ENCODE results near the gene KCNIP2.

Gene KCNIP2

DNA sequence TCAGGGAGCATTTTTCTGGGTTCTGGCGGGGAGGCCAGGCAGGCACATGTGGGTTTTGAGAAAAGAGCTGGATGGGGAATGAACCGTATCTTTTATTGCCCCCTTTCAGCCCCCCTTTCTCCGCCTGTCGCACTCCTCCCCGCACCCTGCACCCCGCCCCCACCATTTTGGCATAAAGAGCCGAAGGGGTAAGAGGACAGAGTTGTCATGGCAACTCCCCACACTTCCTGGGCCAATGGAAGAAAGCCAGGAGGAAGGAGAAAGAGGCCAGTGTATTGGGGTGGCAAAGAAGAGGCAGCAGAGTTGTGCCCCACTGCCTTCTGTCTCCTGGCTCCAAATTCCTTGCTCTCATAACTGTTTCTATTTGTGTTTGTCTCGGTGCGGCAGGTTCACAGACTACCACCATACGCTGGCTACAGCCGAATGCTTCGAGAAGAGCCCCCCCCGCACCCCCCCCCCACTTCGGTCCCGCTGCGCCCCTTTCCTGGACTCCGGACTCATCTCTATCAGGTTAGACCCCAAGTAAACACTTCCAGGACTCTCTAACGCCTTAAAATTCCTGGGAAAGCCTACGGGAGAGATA lies 3.4 kb downstream of the KCNIP2 start:
- no peak for TF ChIP-seq CTCF (conservative IDR thresholded peaks at IDR 0.05; ENCODE audit: low read depth, low read length)
- Histone ChIP-seq H3K36me3 (ENCODE audit: insufficient read depth) (no peaks in the 10 kb centered on the region), H2AFZ (ENCODE audit: low read depth) (peak overlapping the region; percentile 57; the same call in 1 of the 2 replicates), H3K79me2 (ENCODE audit: insufficient read depth, low read depth) (no peaks in the 10 kb centered on the region), H3K4me3 (IDR thresholded peaks at IDR 0.05; ENCODE audit: insufficient read depth, low read depth, low read length) (no peak overlapping the region), H3K4me1 (ENCODE audit: low read depth, poor library complexity, severe bottlenecking) (peaks cover 3% of the 10 kb centered on the region), H3K27me3 (ENCODE audit: insufficient read depth, low read depth) (no peaks in the 10 kb centered on the region), H3K9ac (peak overlapping the region; percentile 47; the same call in 1 of the 2 replicates), H4K20me1 (ENCODE audit: insufficient read depth) (no peaks in the 10 kb centered on the region), H3K4me2 (peak overlapping the region; percentile 66), H3K27ac (no peak overlapping the region)

- Histone ChIP-seq H3K4me1 (ENCODE audit: low read depth, poor library complexity, severe bottlenecking) (peaks cover 3% of the 10 kb centered on the region), H2AFZ (ENCODE audit: low read depth) (peak overlapping the region; percentile 57; the same call in 1 of the 2 replicates), H3K4me3 (IDR thresholded peaks at IDR 0.05; ENCODE audit: insufficient read depth, low read depth, low read length) (no peak overlapping the region), H3K27ac (no peak overlapping the region), H4K20me1 (ENCODE audit: insufficient read depth) (no peaks in the 10 kb centered on the region), H3K36me3 (ENCODE audit: insufficient read depth) (no peaks in the 10 kb centered on the region), H3K9ac (peak overlapping the region; percentile 47; the same call in 1 of the 2 replicates), H3K27me3 (ENCODE audit: insufficient read depth, low read depth) (no peaks in the 10 kb centered on the region), H3K79me2 (ENCODE audit: insufficient read depth, low read depth) (no peaks in the 10 kb centered on the region), H3K4me2 (peak overlapping the region; percentile 49; the same call in 1 of the 2 replicates)
- no peak for TF ChIP-seq CTCF (conservative IDR thresholded peaks at IDR 0.05; ENCODE audit: low read depth, low read length)
Measured at GRCh38 chr10:101839416-101840063, 4.1 kb downstream of the KCNIP2 start.

DNA sequence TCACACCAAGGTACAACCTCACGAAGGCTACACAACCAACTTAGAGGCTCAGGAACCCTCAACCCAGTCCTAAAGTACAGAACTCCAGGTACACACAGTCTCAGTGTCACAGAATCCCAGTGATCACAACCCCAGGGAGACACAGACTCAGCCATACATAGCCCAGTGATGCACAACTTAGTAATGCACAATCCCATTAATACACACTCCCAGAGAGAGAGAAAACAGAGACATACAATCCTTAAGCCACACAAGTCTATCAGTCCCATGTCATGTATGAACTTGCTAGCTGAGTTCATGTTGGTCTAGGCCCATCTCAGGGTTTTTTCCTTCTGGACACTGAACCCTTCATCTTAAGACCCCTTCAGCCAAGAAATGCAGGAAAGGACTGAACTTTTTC lies 4.6 kb downstream of the KCNIP2 start:
- Histone ChIP-seq H2AFZ (ENCODE audit: low read depth) (no peak overlapping the region), H3K36me3 (ENCODE audit: insufficient read depth) (no peaks in the 10 kb centered on the region), H3K4me1 (ENCODE audit: low read depth, poor library complexity, severe bottlenecking) (peaks cover 3% of the 10 kb centered on the region), H3K27ac (no peak overlapping the region), H4K20me1 (ENCODE audit: insufficient read depth) (no peaks in the 10 kb centered on the region), H3K4me2 (no peak overlapping the region), H3K4me3 (IDR thresholded peaks at IDR 0.05; ENCODE audit: insufficient read depth, low read depth, low read length) (no peak overlapping the region), H3K27me3 (ENCODE audit: insufficient read depth, low read depth) (no peaks in the 10 kb centered on the region), H3K9ac (no peak overlapping the region), H3K79me2 (ENCODE audit: insufficient read depth, low read depth) (no peaks in the 10 kb centered on the region)
- TF ChIP-seq CTCF (conservative IDR thresholded peaks at IDR 0.05; ENCODE audit: low read depth, low read length): no peak

DNA sequence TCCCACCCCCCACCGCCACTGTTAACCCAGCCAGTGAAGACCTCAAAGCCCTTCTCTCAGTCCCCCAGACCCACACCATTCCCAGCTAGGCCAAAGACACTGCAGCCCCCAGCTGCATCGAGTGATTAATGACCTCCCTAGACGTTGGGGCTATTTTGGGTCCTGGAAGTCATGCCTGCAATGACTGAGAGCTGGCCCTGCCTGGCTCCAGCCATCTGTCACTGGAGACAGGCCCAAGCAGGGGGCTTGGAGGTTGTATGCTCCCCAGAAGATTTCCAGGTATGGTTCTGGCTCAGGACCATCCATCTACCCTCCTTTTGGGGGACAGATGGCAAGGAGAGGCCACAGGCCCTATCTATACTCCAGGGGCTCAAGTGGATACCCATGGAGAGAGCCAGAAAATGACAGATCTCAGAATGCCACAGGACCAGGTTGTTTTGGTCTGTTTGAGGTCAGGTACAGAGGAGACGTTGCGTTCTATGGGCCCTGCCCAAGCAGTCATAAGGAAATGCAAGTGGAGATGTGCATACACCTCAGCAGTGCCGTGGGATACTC lies 5.1 kb downstream of the KCNIP2 start:
- no peaks in the 10 kb centered on the region for H3K27me3 ChIP-seq (ENCODE audit: insufficient read depth, low read depth)

More for the DNA sequence above, 5.1 kb downstream of the KCNIP2 start:
- no peak overlapping the region for H3K27ac ChIP-seq
- H3K4me3 ChIP-seq (IDR thresholded peaks at IDR 0.05; ENCODE audit: insufficient read depth, low read depth, low read length): no peak overlapping the region
- H3K9ac ChIP-seq: no peak overlapping the region
- no peaks in the 10 kb centered on the region for H4K20me1 ChIP-seq (ENCODE audit: insufficient read depth)
- TF ChIP-seq CTCF (conservative IDR thresholded peaks at IDR 0.05; ENCODE audit: low read depth, low read length): no peak
- no peaks in the 10 kb centered on the region for H3K36me3 ChIP-seq (ENCODE audit: insufficient read depth)
- H3K4me1 ChIP-seq (ENCODE audit: low read depth, poor library complexity, severe bottlenecking): peaks cover 3% of the 10 kb centered on the region
- no peak overlapping the region for H2AFZ ChIP-seq (ENCODE audit: low read depth)
- no peak overlapping the region for H3K4me2 ChIP-seq
- no peaks in the 10 kb centered on the region for H3K79me2 ChIP-seq (ENCODE audit: insufficient read depth, low read depth)
